Spleen (tissue), 11 donors: ENCODE data around the gene ALDH3B1. TPM values are rescaled to one million over a fixed set of nuclear protein-coding genes. Genes with fewer than 3 reads are reported as not detected.

ENCODE experiments used
- DNase-seq: peaks from one replicate; pipeline ENCODE4 v3.0.0-alpha.2; 2020
- H3K27ac ChIP-seq, 8 donors: fragments of 200-600 bp; sonication (generic) in 7 of 8; 1 replicate in 4 of 8; 2 replicates in 4 of 8; pipeline versions ENCODE4 v1.5.0 to v1.8.0; 2016 to 2021; ENCODE audit warnings: inconsistent platforms in 4 of 8, mild to moderate bottlenecking in 4 of 8, moderate library complexity in 1 of 8
- H3K27me3 ChIP-seq, 7 donors: fragments of 200-600 bp; sonication (generic) in 6 of 7; replicated peaks in 1 of 7; 1 replicate in 4 of 7; 2 replicates in 3 of 7; pipeline versions ENCODE4 v1.5.0 to v1.8.0; 2016 to 2021; ENCODE audit warnings: inconsistent platforms in 3 of 7, mild to moderate bottlenecking in 1 of 7
- H3K36me3 ChIP-seq, 6 donors: fragments of 200-600 bp; sonication (generic) in 5 of 6; 1 replicate in 4 of 6; 2 replicates in 2 of 6; pipeline versions ENCODE4 v1.5.0 to v1.8.0; 2016 to 2021; ENCODE audit warnings: inconsistent platforms in 2 of 6
- H3K4me1 ChIP-seq, 6 donors: fragments of 200-600 bp; sonication (generic) in 5 of 6; 1 replicate in 3 of 6; 2 replicates in 3 of 6; pipeline versions ENCODE4 v1.5.0 to v1.8.0; 2016 to 2021; ENCODE audit warnings: inconsistent platforms in 3 of 6
- H3K4me3 ChIP-seq, 8 donors: fragments of 200-600 bp; sonication (generic) in 7 of 8; 1 replicate in 4 of 8; 2 replicates in 4 of 8; pipeline versions ENCODE4 v1.5.0 to v1.8.0; 2016 to 2021; ENCODE audit warnings: inconsistent platforms in 4 of 8, mild to moderate bottlenecking in 4 of 8, moderate library complexity in 2 of 8
- H3K9me3 ChIP-seq, 8 donors: fragments of 200-600 bp; sonication (generic) in 7 of 8; 1 replicate in 4 of 8; 2 replicates in 4 of 8; pipeline versions ENCODE4 v1.5.0 to v1.8.0; 2016 to 2021; ENCODE audit warnings: inconsistent platforms in 4 of 8
- CTCF ChIP-seq, 11 experiments: fragments of 200-600 bp in 7 of 11; fragments of 450-650 bp in 4 of 11; sonication (generic) in 4 of 11; IDR thresholded peaks in 8 of 11; conservative IDR thresholded peaks in 3 of 11; 1 replicate in 7 of 11; 2 replicates in 4 of 11; pipeline versions ENCODE4 v1.4.0 to v1.8.0; 2016 to 2021; ENCODE audit warnings: antibody characterized with exemption in 11 of 11, inconsistent platforms in 4 of 11, mild to moderate bottlenecking in 1 of 11
- POLR2A ChIP-seq, 3 donors: fragments of 450-650 bp; IDR thresholded peaks; one replicate each; pipeline ENCODE4 v1.5.1; 2017; ENCODE audit warnings: antibody characterized with exemption in 3 of 3, mild to moderate bottlenecking in 1 of 3
- POLR2AphosphoS5 ChIP-seq, 3 donors: sonication (generic); formaldehyde crosslinking; IDR thresholded peaks; one replicate each; pipeline ENCODE4 v1.5.1; 2017; ENCODE audit warnings: antibody characterized with exemption in 3 of 3
- WGBS, 5 donors: extraction: QIAGEN DNeasy Blood & Tissue Kit in 3 of 5; methylation state at CpG; one replicate each; pipeline versions ENCODE4 v1.1.5 to v1.1.7; 2013 to 2018; 5-methylcytosine and 5-hydroxymethylcytosine counted together
- intact Hi-C: fragments of 100-400 bp; cut with DNase I; formaldehyde crosslinking; loops from one replicate; pipeline ENCODE4 v1.15.0; 2023; ENCODE audit warnings: low total_unique reads
- polyA plus RNA-seq, 3 donors: library from polyadenylated mRNA; stranded (reverse); fragments of 200-250 nt; gene quantifications; one replicate each; pipeline ENCODE4 v1.2.1, GENCODE V29; 2013
- total RNA-seq, 7 donors: library from RNA; depleted of rRNA in 3 of 7; stranded (reverse); fragments of >200 nt in 3 of 7; fragmentation: NEBNext Ultra II Directional in 4 of 7; extraction: Animal tissue kit (Norgen Biotek cat#: 25700) in 4 of 7; gene quantifications; one replicate each; pipeline versions ENCODE4 v1.1.0 to v1.2.1, GENCODE V29; 2016 to 2021
- donor health status: healthy with polysubstance abuse.
- donor health status: DM: no; HTN: no; CAD: no; lungs with moderate emphysema.
- donor health status: DM: no; HTN: no; CAD: no.
- donor health status: Bipolar disorder and iron deficiency.
- donor health status: healthy.
- donor health status: DM: no; HTN: no; CAD: no.
- donor health status: DM: yes; HTN: yes; CAD: no.

Gene ALDH3B1
- total and polyA plus RNA-seq, 10 donors = 7.8 to 46.8 (median 32.0) TPM

- TF ChIP-seq POLR2AphosphoS5 (IDR thresholded peaks at IDR 0.05) (peak in 1 of 3 donors; percentile 57), POLR2A (IDR thresholded peaks at IDR 0.05) (no peak), CTCF (IDR thresholded peaks at IDR 0.05 in 8 of 11, conservative IDR thresholded peaks at IDR 0.05 in 3 of 11) (no peak)
- peaks cover 2 to 90% (median 85%) of the 10 kb centered on the region in 6 donors for H3K36me3 ChIP-seq
- H3K27me3 ChIP-seq = no peaks in the 10 kb centered on the region
- H3K4me3 ChIP-seq = no peak overlapping the region
- intact Hi-C loops = no loop called here
- H3K9me3 ChIP-seq = no peaks in the 10 kb centered on the region
- H3K27ac ChIP-seq = no peak overlapping the region
- 93 to 99% (median 94%) methylated on average over 10 to 18 of the region's 18 CpGs for WGBS, 5 donors
- DNase-seq = peak; percentile 76
- peaks cover 10 to 36% (median 24%) of the 10 kb centered on the region in 6 donors for H3K4me1 ChIP-seq
These were observed 34.8 kb downstream of the ALDH3B1 start for GRCh38 chr11:68044898-68045351.

- TF ChIP-seq CTCF (IDR thresholded peaks at IDR 0.05 in 8 of 11, conservative IDR thresholded peaks at IDR 0.05 in 3 of 11) = no peak
- TF ChIP-seq POLR2AphosphoS5 (IDR thresholded peaks at IDR 0.05) = peak; percentile 10 to 61 (median 25)
- intact Hi-C loops = no loop called here
- DNase-seq = peak; percentile 68
- Histone ChIP-seq H3K27ac (no peak overlapping the region), H3K4me1 (peaks cover 0 to 16% (median 2%) of the 10 kb centered on the region in 6 donors), H3K36me3 (peaks cover 2 to 100% (median 98%) of the 10 kb centered on the region in 6 donors), H3K9me3 (no peaks in the 10 kb centered on the region), H3K27me3 (no peaks in the 10 kb centered on the region), H3K4me3 (no peak overlapping the region)
- 89 to 93% (median 92%) methylated on average over 28 to 37 of the region's 37 CpGs for WGBS, 5 donors
These were observed 37.5 kb downstream of the ALDH3B1 start for GRCh38 chr11:68047437-68048290.

GRCh38 chr11:68048681-68049508 lies 38.8 kb downstream of the ALDH3B1 start:
- 89 to 93% (median 93%) methylated on average over 23 to 35 of the region's 35 CpGs for WGBS, 5 donors
- Histone ChIP-seq H3K4me3 (no peak overlapping the region), H3K27ac (no peak overlapping the region), H3K36me3 (peaks cover 2 to 100% (median 93%) of the 10 kb centered on the region in 6 donors), H3K27me3 (no peaks in the 10 kb centered on the region), H3K9me3 (no peaks in the 10 kb centered on the region), H3K4me1 (peaks cover 0 to 9% (median 0%) of the 10 kb centered on the region in 6 donors)
- intact Hi-C loops = no loop called here
- TF ChIP-seq POLR2A (IDR thresholded peaks at IDR 0.05) (no peak), CTCF (IDR thresholded peaks at IDR 0.05 in 8 of 11, conservative IDR thresholded peaks at IDR 0.05 in 3 of 11) (no peak), POLR2AphosphoS5 (IDR thresholded peaks at IDR 0.05) (peak in 1 of 3 donors; percentile 66)
- DNase-seq = peak; percentile 64
